ENCODE measurements around the gene PPP4R2. TPM values are rescaled to one million over a fixed set of nuclear protein-coding genes. Genes with fewer than 3 reads are reported as not detected.
A peak's percentile ranks its signal among the peaks of the same experiment; 100 is the strongest.

Gene PPP4R2
- total and polyA plus RNA-seq, 9 of the 15 experiments (the other 6 are each of a cell fraction or from before 2014, with no cell fraction given), result 11.0 to 49.6 (median 31.6) TPM

DNA sequence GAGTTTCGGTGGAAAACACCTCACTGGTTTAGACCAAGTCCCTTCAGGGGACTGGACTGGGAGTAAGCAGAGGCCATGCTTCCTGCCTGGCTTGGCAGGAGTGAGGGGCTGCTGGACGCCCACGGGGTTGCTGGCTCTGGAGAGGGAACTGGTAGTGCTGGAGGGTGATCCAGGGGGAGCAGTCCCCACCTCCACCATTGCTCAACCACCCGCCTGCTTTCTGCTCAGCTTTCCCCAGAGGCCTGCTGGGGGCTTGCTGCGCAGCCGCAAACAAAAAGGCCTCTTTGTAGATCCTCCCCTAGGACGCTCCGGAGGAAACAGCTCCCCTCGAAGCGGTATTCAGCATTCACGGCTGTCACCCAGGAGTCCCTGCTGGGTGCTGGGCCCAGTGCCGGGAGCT is 98.3 kb downstream of the PPP4R2 start:
- ATAC-seq, result no peak
- no peak overlapping the region for H3K27ac ChIP-seq (ENCODE audit: extremely low read depth, low read depth, low read length)
- POLR2A ChIA-PET, result interaction anchor here (0.6 kb wide), 1 partner anchor 356 kb away, joined by 3 read pairs; no protein-coding TSS in a partner anchor
- H4K20me1 ChIP-seq (replicated peaks; ENCODE audit: control insufficient read depth, insufficient read depth, low read length), result no peaks in the 10 kb centered on the region
- H3K4me2 ChIP-seq (ENCODE audit: insufficient read depth, low read length), result no peak overlapping the region
- H3K36me3 ChIP-seq (ENCODE audit: control insufficient read depth, insufficient read depth, low read length), result no peaks in the 10 kb centered on the region
- no peaks in the 10 kb centered on the region for H3K9me1 ChIP-seq (ENCODE audit: control insufficient read depth, insufficient read depth, low read length)
- intact Hi-C loops (cut with micrococcal nuclease) (no loop called here), in situ Hi-C loops (cut with MboI) (loop anchor here (5.0 to 25.0 kb wide), 2 partner anchors 332 to 1383 kb away; no protein-coding TSS in a partner anchor)
- no peaks in the 10 kb centered on the region for H3K79me2 ChIP-seq (ENCODE audit: control insufficient read depth, insufficient read depth, low read length)
- 0 out of 4 replicates have a peak overlapping the region, but pooled peaks of 1 of the 2 experiments have one; percentile 36 for H3K9ac ChIP-seq (ENCODE audit: insufficient read depth in 1 of 2, low read depth in 2 of 2, low read length in 2 of 2)
- no peak overlapping the region for H3K4me3 ChIP-seq
- H3K4me1 ChIP-seq (replicated peaks in 1 of 2; ENCODE audit: control insufficient read depth in 2 of 2, insufficient read depth in 2 of 2, low read length in 2 of 2), result no peaks in the 10 kb centered on the region; a peak in 1 of 5 replicates
- BruUV-seq (replicated peaks), result no TSS peak
- H3K9me3 ChIP-seq (replicated peaks; ENCODE audit: control insufficient read depth, insufficient read depth, low read depth, low read length), result peaks cover 3% of the 10 kb centered on the region; the same call in 1 of the 2 replicates
- H3K27me3 ChIP-seq (ENCODE audit: control insufficient read depth in 2 of 2, insufficient read depth in 2 of 2, low read length in 2 of 2), result peaks cover 0 to 12% of the 10 kb centered on the region in 2 experiments; a peak in 2 of 5 replicates
- 36% methylated on average over 7 of the region's 12 CpGs for WGBS (ENCODE audit: insufficient coverage, low coverage, missing lambda C conversion rate)
- CTCF ChIA-PET (ENCODE audit: low intra/inter-chr PET ratio), result interaction anchor here (0.6 kb wide), 1 partner anchor 1382 kb away, joined by 3 read pairs; no protein-coding TSS in a partner anchor
- H2AFZ ChIP-seq (ENCODE audit: low read depth, low read length), result no peak overlapping the region
- no peak for FAIRE-seq
- no peak for DNase-seq (ENCODE audit: extremely low read depth in 1 of 4, low spot score in 3 of 4)
- TF ChIP-seq TRIM28 (IDR thresholded peaks at IDR 0.05), result no peak
- TF ChIP-seq, protein P1, sequence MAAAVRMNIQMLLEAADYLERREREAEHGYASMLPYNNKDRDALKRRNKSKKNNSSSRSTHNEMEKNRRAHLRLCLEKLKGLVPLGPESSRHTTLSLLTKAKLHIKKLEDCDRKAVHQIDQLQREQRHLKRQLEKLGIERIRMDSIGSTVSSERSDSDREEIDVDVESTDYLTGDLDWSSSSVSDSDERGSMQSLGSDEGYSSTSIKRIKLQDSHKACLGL (CRISPR knock-in tag; IDR thresholded peaks at IDR 0.05; ENCODE audit: borderline replicate concordance, poor library complexity, severe bottlenecking), result no peak
- no peak for TF ChIP-seq ZBTB5 (IDR thresholded peaks at IDR 0.05)
- TF ChIP-seq ZNF445 (CRISPR knock-in tag; IDR thresholded peaks at IDR 0.05; ENCODE audit: low read depth), result no peak
- TF ChIP-seq, protein P2, sequence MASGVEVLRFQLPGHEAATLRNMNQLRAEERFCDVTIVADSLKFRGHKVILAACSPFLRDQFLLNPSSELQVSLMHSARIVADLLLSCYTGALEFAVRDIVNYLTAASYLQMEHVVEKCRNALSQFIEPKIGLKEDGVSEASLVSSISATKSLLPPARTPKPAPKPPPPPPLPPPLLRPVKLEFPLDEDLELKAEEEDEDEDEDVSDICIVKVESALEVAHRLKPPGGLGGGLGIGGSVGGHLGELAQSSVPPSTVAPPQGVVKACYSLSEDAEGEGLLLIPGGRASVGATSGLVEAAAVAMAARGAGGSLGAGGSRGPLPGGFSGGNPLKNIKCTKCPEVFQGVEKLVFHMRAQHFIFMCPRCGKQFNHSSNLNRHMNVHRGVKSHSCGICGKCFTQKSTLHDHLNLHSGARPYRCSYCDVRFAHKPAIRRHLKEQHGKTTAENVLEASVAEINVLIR (CRISPR knock-in tag; IDR thresholded peaks at IDR 0.05), result no peak
- TF ChIP-seq DLX4 (CRISPR knock-in tag; IDR thresholded peaks at IDR 0.05), result no peak
- no peak for TF ChIP-seq ZNF57 (CRISPR knock-in tag; IDR thresholded peaks at IDR 0.05)
- TF ChIP-seq CAMTA2 (CRISPR knock-in tag; conservative IDR thresholded peaks at IDR 0.05), result no peak
